ENCODE measurements around the gene MYOC.
A peak's percentile ranks its signal among the peaks of the same experiment; 100 is the strongest.
"Not testable (repeated sequence)": the region's sequence is repeated elsewhere in the genome, so short reads cannot be mapped to it uniquely, and the experiment has no call there.

Gene MYOC

GRCh38 chr1:171646249-171646560 lies 6.3 kb downstream of the MYOC start:
- DNase-seq = no peak

- no peak for DNase-seq
Observed at GRCh38 chr1:171645553-171646248, 6.8 kb downstream of the MYOC start.

- peak; percentile 64 for DNase-seq
Observed at GRCh38 chr1:171644805-171645483, 7.5 kb downstream of the MYOC start.

- no peak for DNase-seq
Observed at GRCh38 chr1:171643156-171643555, 9.3 kb downstream of the MYOC start.

GRCh38 chr1:171642197-171642596 lies 10.3 kb downstream of the MYOC start:
- no peak for DNase-seq

- DNase-seq = no peak
Observed at GRCh38 chr1:171641076-171641864, 11.2 kb downstream of the MYOC start.

- no peak for DNase-seq
Observed at GRCh38 chr1:171640225-171640624, 12.3 kb downstream of the MYOC start.

- no peak for DNase-seq
Observed at GRCh38 chr1:171637928-171638576, 14.4 kb downstream of the MYOC start.

- DNase-seq = no peak
Observed at GRCh38 chr1:171636141-171636540, 16.3 kb downstream of the MYOC start.

GRCh38 chr1:171635661-171636060 lies 16.8 kb downstream of the MYOC start:
- no peak for DNase-seq

GRCh38 chr1:171628225-171628624 lies 24.3 kb downstream of the MYOC start:
- no peak for DNase-seq

GRCh38 chr1:171627020-171627419 lies 25.5 kb downstream of the MYOC start:
- no peak for DNase-seq

GRCh38 chr1:171625225-171625624 lies 27.3 kb downstream of the MYOC start:
- DNase-seq = no peak

- DNase-seq = no peak
Observed at GRCh38 chr1:171623651-171624331, 28.7 kb downstream of the MYOC start.

- DNase-seq = no peak
Observed at GRCh38 chr1:171622152-171622462, 30.4 kb downstream of the MYOC start, which contains the start of gene MYOCOS. Gene MYOCOS (plus strand): TSS chr1:171622243. CDS start chr1:171623884, 1,641 bp downstream.

- DNase-seq = no peak
Observed at GRCh38 chr1:171616586-171616985, 35.9 kb downstream of the MYOC start.

- DNase-seq = not testable (repeated sequence)
Observed at GRCh38 chr1:171615122-171615906, 37.2 kb downstream of the MYOC start.

- no peak for DNase-seq
Observed at GRCh38 chr1:171613282-171613681, 39.2 kb downstream of the MYOC start.

- no peak for DNase-seq
Observed at GRCh38 chr1:171611306-171611705, 41.2 kb downstream of the MYOC start.

- DNase-seq = no peak
Observed at GRCh38 chr1:171610385-171610784, 42.1 kb downstream of the MYOC start.

- DNase-seq = no peak
Observed at GRCh38 chr1:171606402-171606941, 46.0 kb downstream of the MYOC start.

- not testable (repeated sequence) for DNase-seq
Observed at GRCh38 chr1:171603042-171603441, 49.4 kb downstream of the MYOC start.
